ENCODE data around the gene HCN4.

DNA sequence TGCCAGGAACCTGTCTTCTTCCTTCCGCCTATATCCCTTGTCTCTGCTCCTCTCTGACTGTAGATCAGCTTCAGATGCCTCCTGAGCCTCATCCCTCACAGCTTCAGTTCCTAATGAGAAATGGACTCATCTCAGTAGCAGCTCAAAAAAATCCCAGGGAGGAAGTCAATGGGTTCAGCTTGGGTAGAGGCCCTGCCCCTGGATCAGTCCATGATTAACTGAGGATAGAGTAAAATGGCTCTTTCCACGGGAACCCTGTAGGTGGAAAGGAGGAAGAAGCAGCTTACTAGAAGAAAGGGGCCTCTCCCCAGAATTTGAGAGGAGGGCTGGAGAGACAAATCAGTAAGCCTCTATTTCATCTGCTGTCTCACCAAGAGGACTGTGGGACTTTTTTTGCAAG, 26.9 kb upstream of the HCN4 start:
- TF ChIP-seq, protein P1, sequence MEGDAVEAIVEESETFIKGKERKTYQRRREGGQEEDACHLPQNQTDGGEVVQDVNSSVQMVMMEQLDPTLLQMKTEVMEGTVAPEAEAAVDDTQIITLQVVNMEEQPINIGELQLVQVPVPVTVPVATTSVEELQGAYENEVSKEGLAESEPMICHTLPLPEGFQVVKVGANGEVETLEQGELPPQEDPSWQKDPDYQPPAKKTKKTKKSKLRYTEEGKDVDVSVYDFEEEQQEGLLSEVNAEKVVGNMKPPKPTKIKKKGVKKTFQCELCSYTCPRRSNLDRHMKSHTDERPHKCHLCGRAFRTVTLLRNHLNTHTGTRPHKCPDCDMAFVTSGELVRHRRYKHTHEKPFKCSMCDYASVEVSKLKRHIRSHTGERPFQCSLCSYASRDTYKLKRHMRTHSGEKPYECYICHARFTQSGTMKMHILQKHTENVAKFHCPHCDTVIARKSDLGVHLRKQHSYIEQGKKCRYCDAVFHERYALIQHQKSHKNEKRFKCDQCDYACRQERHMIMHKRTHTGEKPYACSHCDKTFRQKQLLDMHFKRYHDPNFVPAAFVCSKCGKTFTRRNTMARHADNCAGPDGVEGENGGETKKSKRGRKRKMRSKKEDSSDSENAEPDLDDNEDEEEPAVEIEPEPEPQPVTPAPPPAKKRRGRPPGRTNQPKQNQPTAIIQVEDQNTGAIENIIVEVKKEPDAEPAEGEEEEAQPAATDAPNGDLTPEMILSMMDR (IDR thresholded peaks at IDR 0.05; ENCODE audit: low read depth, low read length), result no peak
- no peak for TF ChIP-seq POLR2A (IDR thresholded peaks at IDR 0.05; ENCODE audit: extremely low read depth, insufficient read length)
- TF ChIP-seq, protein P2, sequence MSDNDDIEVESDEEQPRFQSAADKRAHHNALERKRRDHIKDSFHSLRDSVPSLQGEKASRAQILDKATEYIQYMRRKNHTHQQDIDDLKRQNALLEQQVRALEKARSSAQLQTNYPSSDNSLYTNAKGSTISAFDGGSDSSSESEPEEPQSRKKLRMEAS (IDR thresholded peaks at IDR 0.05; ENCODE audit: low read depth, low read length), result no peak
